HTR-8/SVneo (cell line): ENCODE measurements around the gene ARFRP1.

Experiments used
- DNase-seq: peaks from one replicate; pipeline ENCODE4 v3.0.0; 2011; ENCODE audit warnings: low spot score, mixed read lengths; ENCODE audit not compliant: insufficient read length
- FAIRE-seq: peaks from 2 replicates; lab custom pipeline; 2011; peaks lifted over from hg19 to GRCh38; lab: Jason Lieb, UNC

Gene ARFRP1

DNA sequence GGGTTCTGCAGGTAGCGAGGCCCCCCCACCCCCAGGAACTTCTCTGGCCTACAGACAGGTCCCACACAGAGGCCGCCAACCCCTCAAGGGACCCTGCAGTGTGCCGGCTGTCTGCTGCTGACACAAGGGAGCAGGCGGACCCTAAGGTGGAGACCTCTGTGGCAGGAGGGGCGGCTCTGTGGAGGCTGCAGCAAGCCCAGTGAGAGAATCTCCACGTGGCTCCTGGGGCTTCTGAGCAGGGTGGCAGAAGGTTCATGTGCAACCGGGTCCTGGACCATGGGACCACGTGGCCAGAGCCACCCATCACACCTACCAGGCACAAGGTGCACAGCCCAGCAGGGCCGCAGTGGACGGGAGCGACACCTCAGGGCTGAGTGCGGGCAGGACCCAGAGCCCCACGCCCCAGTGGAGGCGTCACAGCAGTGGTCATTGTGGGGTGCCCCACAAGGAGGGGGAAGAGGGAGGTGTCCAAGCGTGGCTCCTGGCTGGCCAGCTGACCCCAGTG lies 4.3 kb downstream of the ARFRP1 start:
- DNase-seq, result no peak
- FAIRE-seq, result no peak

DNA sequence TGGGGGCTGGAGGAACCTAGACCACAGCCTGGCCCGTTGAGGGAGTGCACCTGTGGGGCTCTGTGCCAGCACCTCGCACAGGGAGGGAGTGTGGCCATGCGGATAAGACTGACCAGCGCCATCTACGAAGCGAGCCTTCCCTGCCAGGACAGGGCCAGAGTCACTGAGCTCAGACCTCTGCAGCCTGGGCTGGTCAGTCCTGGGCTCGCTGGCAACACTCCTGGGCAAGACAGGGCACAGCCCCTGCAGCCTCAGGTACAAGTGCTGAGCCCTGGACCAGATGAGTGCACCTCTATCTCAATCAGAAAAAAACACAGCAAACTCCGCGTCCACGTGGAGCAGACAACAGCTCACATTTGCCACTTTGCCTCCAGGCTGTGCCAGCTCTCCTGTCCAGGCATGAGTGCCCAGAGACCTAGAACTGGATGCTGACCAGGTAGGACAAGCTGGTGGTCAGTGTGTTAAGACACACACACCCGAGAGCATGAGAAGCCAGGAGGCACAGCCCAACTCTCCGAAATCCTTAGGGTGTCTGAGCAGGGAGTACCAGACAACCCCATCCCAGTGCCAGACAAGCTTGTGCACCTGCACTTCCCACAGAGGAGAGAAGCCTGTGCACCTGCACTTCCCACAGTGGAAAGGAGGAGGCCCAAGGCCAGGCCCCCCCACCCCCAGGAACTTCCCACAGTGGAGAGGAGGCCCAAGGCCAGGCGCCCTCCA lies 4.9 kb downstream of the ARFRP1 start:
- DNase-seq (no peak), FAIRE-seq (peak; percentile 68)

DNA sequence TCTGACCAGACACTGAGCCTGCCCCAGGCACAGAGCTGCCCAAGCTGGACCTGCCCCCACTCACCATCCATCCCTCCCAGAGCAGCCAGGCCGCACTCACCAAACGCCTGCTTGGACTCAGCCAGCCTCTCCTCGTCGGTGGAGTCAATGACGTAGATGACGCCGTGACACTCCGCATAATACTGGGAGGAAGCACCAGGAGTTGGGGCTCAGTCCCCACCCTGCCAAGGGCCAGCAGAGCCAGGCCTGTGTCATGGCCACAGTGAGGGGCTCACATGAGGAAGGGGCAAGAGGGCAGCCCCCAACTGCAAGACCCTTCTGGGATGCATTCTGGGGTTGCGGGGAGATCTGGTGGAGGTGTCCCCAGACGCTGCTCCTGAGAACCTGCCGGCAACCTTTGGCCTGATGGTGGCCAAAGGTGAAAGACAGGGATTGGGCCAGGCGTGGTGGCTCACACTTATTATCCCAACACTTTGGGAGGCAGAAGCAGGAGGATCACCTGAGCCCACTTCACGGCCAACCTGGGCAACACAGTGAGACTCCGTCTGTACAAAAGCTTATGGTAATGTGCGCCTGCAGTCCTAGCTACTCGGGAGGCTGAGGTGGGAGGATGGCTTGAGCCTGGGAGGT lies 5.6 kb downstream of the ARFRP1 start:
- DNase-seq (no peak), FAIRE-seq (peak; percentile 70)

GRCh38 chr20:63701329-63702035 lies 6.3 kb downstream of the ARFRP1 start:
- peak; percentile 60 for FAIRE-seq
- DNase-seq, result no peak

DNA sequence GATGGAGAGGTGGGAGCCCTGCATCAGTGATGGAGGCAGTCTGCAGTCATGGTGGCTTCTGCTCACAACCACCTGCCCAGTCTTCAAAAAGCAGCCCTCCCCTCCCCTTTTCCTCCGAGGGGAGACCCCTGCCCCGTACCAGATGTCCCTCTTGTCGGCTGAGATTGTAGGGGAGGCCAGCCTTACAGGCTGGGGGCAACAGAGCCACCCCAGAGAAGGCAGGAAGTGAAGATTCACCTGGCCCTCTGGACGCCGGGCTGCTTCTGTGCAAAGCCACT lies 6.8 kb downstream of the ARFRP1 start:
- FAIRE-seq, result no peak

GRCh38 chr20:63700199-63701050 lies 7.4 kb downstream of the ARFRP1 start:
- no peak for DNase-seq
- peak; percentile 69 for FAIRE-seq

More for the DNA sequence above, 6.8 kb downstream of the ARFRP1 start:
- no peak for DNase-seq

DNA sequence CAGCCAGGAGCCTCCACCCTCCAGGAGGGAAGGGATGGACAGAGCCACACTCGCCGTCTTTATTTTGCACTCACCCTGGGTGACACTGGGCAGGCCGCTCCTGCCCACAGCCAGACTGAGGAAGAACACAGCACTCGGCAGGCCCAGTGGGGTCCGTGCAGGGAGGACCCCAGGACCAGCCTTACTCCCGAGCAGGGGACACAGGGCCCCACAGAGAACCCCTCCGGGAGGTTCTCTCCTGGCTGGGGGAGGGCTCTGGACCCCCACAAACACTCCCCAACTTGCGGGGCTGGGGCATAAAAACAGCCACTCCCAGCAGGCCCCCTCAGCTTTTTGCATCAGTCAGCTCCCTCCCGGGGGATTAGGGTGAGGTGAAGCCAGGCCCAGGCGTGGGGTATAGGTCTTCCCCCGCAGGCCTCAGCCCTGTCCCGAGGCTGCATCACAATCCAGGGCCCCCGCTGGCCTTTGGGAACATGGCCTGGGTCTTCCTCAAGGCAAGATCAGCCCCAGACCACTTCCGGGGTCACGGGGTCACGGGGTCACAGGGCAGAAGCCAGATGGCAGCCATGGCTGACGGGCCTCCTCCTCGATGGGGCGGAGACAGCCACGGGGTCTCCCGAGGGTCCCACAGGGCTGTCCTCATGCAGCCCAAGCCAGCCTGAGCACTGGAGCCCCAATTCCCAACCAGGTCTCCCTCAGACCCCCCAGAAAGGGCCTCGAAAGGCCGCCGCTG lies 8.1 kb downstream of the ARFRP1 start:
- FAIRE-seq (peak; percentile 54), DNase-seq (no peak)

- DNase-seq (peak; percentile 98), FAIRE-seq (peak; percentile 98)
Observed at GRCh38 chr20:63698739-63699465, 8.9 kb downstream of the ARFRP1 start.

DNA sequence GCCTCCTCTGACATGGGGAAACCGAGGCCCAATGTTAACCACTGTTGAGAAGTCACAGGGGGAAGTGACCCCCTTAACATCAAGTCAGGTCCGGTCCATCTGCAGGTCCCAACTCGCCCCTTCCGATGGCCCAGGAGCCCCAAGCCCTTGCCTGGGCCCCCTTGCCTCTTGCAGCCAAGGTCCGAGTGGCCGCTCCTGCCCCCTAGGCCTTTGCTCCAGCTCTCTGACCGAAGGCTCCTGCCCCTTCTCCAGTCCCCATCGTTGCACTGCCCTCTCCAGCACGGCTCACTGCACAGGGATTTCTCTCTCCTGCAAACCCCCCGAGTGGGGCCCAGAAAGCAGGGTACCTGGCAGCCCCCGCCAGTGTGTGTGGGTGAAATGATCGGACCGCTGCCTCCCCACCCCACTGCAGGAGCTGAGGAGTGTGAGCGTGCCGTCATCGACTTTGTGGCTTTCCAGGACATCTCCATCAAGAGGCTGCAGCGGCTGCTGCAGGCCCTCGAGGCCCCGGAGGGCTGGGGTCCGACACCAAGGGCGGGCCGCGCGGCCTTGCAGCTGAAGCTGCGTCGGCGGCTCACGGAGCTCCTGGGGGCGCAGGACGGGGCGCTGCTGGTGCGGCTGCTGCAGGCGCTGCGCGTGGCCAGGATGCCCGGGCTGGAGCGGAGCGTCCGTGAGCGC lies 9.8 kb downstream of the ARFRP1 start:
- FAIRE-seq (peak; percentile 23), DNase-seq (no peak)

DNA sequence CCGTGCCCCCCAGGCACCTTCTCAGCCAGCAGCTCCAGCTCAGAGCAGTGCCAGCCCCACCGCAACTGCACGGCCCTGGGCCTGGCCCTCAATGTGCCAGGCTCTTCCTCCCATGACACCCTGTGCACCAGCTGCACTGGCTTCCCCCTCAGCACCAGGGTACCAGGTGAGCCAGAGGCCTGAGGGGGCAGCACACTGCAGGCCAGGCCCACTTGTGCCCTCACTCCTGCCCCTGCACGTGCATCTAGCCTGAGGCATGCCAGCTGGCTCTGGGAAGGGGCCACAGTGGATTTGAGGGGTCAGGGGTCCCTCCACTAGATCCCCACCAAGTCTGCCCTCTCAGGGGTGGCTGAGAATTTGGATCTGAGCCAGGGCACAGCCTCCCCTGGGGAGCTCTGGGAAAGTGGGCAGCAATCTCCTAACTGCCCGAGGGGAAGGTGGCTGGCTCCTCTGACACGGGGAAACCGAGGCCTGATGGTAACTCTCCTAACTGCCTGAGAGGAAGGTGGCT lies 10.4 kb downstream of the ARFRP1 start:
- DNase-seq (no peak), FAIRE-seq (peak; percentile 86)

- FAIRE-seq (no peak), DNase-seq (no peak)
Observed at GRCh38 chr20:63696628-63697356, 11.0 kb downstream of the ARFRP1 start, which contains the start of gene TNFRSF6B. Gene TNFRSF6B (plus strand): TSS chr20:63696652. CDS start chr20:63696768, 116 bp downstream.

GRCh38 chr20:63696306-63696627 lies 11.5 kb downstream of the ARFRP1 start:
- no peak for DNase-seq
- FAIRE-seq, result peak; percentile 93

GRCh38 chr20:63695424-63696305 lies 12.1 kb downstream of the ARFRP1 start:
- FAIRE-seq (no peak), DNase-seq (no peak)

- FAIRE-seq, result peak; percentile 84
- DNase-seq, result no peak
Observed at GRCh38 chr20:63694584-63695423, 13.0 kb downstream of the ARFRP1 start.

DNA sequence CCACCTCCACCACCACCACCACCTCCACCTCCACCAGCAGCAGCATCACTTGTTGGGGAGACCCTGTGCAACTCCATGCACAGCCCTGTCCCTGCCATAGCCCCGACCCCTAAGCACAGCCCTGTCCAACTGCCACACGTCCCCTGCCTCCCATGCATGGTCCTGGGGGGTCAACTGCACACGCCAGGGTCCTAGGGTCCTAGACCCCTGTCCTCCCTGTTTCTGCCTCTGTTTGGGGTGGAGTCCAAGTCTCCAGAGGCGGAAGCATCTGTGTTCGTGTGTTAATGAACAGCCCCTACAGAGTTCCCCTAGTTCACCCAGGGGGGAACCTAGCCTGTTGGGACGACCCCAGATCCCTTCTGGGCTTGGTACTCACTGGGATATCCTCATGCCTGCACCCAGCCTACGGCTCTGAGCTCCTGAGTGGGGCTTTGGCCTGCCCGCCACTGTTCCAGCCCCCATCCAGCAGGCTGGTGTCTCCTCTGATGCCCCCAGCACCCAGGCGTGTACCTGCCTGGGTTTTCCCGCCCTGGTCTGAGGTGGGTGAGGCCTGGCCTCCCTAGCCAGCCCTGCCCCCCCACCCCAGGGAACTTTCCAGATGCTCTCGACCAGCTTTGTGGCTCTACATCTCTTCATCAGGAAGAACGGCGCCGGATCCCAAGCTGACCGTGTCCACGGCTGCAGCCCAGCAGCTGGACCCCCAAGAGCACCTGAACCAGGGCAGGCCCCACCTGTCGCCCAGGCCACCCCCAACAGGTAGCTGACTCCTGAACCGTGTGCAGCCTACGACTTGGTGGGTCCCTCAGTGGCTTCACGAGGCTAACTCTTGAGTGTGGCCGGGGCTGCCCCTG lies 13.8 kb downstream of the ARFRP1 start:
- FAIRE-seq, result no peak
- DNase-seq, result no peak
